Esophagus squamous epithelium (tissue), 5 donors: ENCODE data around the gene CD58. TPM values are rescaled to one million over a fixed set of nuclear protein-coding genes. Genes with fewer than 3 reads are reported as not detected.
A peak's percentile ranks its signal among the peaks of the same experiment; 100 is the strongest.

Source experiments
- DNase-seq: peaks from one replicate; lab custom pipeline; 2025; lab: John Stamatoyannopoulos, UW
- H3K27ac ChIP-seq, 4 donors: fragments of 200-600 bp; sonication (generic); one replicate each; pipeline ENCODE4 v1.5.1; 2016 to 2019; ENCODE audit warnings: mild to moderate bottlenecking in 1 of 4
- H3K27me3 ChIP-seq, 4 donors: fragments of 200-600 bp; sonication (generic); 1 replicate in 3 of 4; 2 replicates in 1 of 4; pipeline versions ENCODE4 v1.5.1 to v1.6.0; 2017 to 2021; ENCODE audit warnings: antibody characterized with exemption in 1 of 4
- H3K36me3 ChIP-seq, 3 donors: fragments of 200-600 bp; sonication (generic); one replicate each; pipeline ENCODE4 v1.5.1; 2016 to 2019
- H3K4me1 ChIP-seq, 3 donors: fragments of 200-600 bp; sonication (generic); one replicate each; pipeline ENCODE4 v1.5.1; 2017 to 2019
- H3K4me3 ChIP-seq, 4 donors: fragments of 200-600 bp; sonication (generic); 1 replicate in 3 of 4; 2 replicates in 1 of 4; pipeline ENCODE4 v1.5.1; 2016 to 2019; ENCODE audit warnings: mild to moderate bottlenecking in 2 of 4, moderate library complexity in 1 of 4
- H3K9me3 ChIP-seq, 3 donors: fragments of 200-600 bp; sonication (generic); one replicate each; pipeline ENCODE4 v1.5.1; 2016 to 2019
- POLR2A ChIP-seq, 4 donors: fragments of 450-650 bp; IDR thresholded peaks; one replicate each; pipeline ENCODE4 v1.6.1; 2017; ENCODE audit warnings: antibody characterized with exemption in 4 of 4, mild to moderate bottlenecking in 4 of 4, moderate library complexity in 3 of 4
- WGBS, 2 donors: methylation state at CpG; one replicate each; pipeline ENCODE4 v1.1.5; 2018; 5-methylcytosine and 5-hydroxymethylcytosine counted together
- intact Hi-C: fragments of 100-400 bp; cut with DNase I; formaldehyde crosslinking; loops from one replicate; pipeline ENCODE4 v1.15.0; 2022
- total RNA-seq, 4 donors: library from RNA; depleted of rRNA; stranded (reverse); fragments of >200 nt; gene quantifications; one replicate each; pipeline ENCODE4 v1.1.0, GENCODE V29; 2016
- TF ChIP-seq, protein P1 (sequence below), 6 experiments: fragments of 450-650 bp in 4 of 6; fragments of 200-600 bp in 2 of 6; sonication (generic) in 2 of 6; IDR thresholded peaks; one replicate each; pipeline ENCODE4 v1.5.1; 2016 to 2019; ENCODE audit warnings: antibody characterized with exemption in 6 of 6, mild to moderate bottlenecking in 4 of 6, moderate library complexity in 4 of 6
- donor health status: DM: yes; HTN: yes; CAD: no.

Gene CD58
- total RNA-seq, 4 donors from 2014 or later: 19.4 to 54.4 (median 32.5) TPM

DNA sequence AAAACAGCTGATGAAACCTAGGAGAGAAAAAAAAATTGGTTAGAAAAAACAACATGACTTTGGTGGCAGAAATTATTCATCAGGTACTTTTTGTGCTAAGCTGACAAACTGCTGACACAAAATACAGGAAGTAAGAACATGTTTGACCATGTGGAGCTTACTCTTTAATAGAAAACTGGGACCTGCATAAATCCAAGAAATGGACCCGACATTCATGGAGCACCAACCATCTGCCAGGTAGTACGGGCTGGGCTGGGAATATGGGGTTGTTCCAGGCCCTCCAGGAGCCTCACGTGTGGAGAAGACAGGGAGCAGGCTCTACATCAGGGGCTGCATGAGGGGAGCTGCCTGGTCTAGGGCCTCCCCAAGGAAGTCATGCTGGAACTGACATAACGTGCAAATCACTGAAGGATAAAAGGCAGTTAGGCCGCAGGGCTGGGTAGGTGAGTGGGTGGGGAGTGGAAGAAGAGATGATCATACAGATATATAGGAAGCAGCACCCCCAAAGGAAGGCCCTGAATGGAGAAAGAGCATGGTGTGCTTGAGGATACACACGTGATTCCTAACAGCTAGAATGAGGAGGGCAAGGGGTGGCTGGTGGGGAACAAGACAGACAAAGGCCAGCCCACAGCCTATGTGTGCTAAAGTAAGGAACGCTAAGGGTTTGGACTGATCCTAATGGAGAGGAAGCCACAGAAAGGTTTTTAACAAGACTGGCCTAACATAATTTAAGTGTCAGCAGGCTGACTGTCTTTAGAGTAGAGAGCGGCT lies 26.1 kb downstream of the CD58 start:
- H3K36me3 ChIP-seq: peaks cover 0 to 43% (median 8%) of the 10 kb centered on the region in 3 donors
- no peak for DNase-seq
- H3K27ac ChIP-seq: peak overlapping the region in 2 of 4 donors; percentile 14 to 33
- 58 to 66% methylated on average over 7 to 8 of the region's 8 CpGs for WGBS, 2 donors
- intact Hi-C loops: no loop called here
- peaks cover 8 to 43% (median 9%) of the 10 kb centered on the region in 3 donors for H3K4me1 ChIP-seq
- no peaks in the 10 kb centered on the region for H3K9me3 ChIP-seq
- TF ChIP-seq, protein P1, sequence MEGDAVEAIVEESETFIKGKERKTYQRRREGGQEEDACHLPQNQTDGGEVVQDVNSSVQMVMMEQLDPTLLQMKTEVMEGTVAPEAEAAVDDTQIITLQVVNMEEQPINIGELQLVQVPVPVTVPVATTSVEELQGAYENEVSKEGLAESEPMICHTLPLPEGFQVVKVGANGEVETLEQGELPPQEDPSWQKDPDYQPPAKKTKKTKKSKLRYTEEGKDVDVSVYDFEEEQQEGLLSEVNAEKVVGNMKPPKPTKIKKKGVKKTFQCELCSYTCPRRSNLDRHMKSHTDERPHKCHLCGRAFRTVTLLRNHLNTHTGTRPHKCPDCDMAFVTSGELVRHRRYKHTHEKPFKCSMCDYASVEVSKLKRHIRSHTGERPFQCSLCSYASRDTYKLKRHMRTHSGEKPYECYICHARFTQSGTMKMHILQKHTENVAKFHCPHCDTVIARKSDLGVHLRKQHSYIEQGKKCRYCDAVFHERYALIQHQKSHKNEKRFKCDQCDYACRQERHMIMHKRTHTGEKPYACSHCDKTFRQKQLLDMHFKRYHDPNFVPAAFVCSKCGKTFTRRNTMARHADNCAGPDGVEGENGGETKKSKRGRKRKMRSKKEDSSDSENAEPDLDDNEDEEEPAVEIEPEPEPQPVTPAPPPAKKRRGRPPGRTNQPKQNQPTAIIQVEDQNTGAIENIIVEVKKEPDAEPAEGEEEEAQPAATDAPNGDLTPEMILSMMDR (IDR thresholded peaks at IDR 0.05): no peak
- no peak for TF ChIP-seq POLR2A (IDR thresholded peaks at IDR 0.05)
- H3K4me3 ChIP-seq: no peak overlapping the region
- no peaks in the 10 kb centered on the region for H3K27me3 ChIP-seq

DNA sequence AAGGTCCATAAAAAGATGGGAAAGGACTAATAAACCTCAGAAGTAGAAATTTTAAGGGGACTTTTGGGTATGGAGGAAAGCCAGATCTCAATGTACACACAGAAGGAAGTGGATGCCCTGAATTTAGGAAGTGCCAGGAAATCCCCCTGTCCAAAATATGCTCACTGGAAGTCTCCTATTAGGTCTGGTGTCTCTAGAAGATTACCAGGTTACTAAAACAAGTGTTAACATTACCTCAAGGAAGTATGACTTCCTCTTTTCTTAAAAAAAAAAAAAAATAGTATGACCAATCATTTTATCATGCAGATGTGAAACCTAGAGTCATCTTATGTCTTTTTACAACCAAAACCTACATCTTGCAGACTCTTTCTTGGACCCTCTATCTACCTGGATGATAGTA lies 30.7 kb downstream of the CD58 start:
- Histone ChIP-seq H3K9me3 (no peaks in the 10 kb centered on the region), H3K4me3 (no peak overlapping the region), H3K27ac (no peak overlapping the region), H3K4me1 (peaks cover 16 to 71% (median 19%) of the 10 kb centered on the region in 3 donors), H3K36me3 (peaks cover 0 to 72% (median 14%) of the 10 kb centered on the region in 3 donors), H3K27me3 (no peaks in the 10 kb centered on the region)
- intact Hi-C loops: no loop called here
- TF ChIP-seq POLR2A (IDR thresholded peaks at IDR 0.05): no peak
- TF ChIP-seq, protein P1 (IDR thresholded peaks at IDR 0.05): no peak
- no peak for DNase-seq

GRCh38 chr1:116538544-116538943 lies 32.3 kb downstream of the CD58 start:
- Histone ChIP-seq H3K9me3 (no peaks in the 10 kb centered on the region), H3K27ac (peak overlapping the region in 3 of 4 donors; percentile 10 to 77 (median 13)), H3K4me1 (peaks cover 8 to 56% (median 9%) of the 10 kb centered on the region in 3 donors), H3K36me3 (peaks cover 3 to 82% (median 18%) of the 10 kb centered on the region in 3 donors), H3K27me3 (no peaks in the 10 kb centered on the region), H3K4me3 (no peak overlapping the region)
- 88 to 100% methylated on average over 1 of the region's 1 CpG for WGBS, 2 donors
- TF ChIP-seq, protein P1 (IDR thresholded peaks at IDR 0.05): no peak
- TF ChIP-seq POLR2A (IDR thresholded peaks at IDR 0.05): no peak
- intact Hi-C loops: no loop called here
- no peak for DNase-seq

DNA sequence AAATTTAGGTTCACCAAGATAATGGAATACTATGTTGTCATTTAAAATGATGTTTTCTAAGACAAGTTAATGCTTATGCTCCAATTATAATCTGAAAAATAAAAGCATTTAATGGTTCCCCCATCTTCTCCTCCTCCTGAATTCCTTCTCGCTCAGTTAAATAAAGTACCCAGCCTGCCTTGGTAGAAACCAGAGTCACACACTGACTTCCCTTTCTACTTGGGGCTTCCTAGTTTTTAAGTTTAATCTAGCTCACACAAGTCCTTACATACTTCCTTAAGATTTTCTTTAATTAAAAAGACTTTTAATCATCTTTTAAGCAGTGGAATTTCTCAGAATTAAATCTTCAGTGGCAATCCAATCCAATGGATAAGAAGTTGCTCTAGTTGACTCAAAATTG lies 32.9 kb downstream of the CD58 start:
- TF ChIP-seq, protein P1 (IDR thresholded peaks at IDR 0.05): no peak
- TF ChIP-seq POLR2A (IDR thresholded peaks at IDR 0.05): no peak
- peak overlapping the region in 3 of 4 donors; percentile 13 to 77 (median 56) for H3K27ac ChIP-seq
- no peaks in the 10 kb centered on the region for H3K9me3 ChIP-seq
- H3K4me1 ChIP-seq: peaks cover 8 to 50% (median 9%) of the 10 kb centered on the region in 3 donors
- H3K27me3 ChIP-seq: no peaks in the 10 kb centered on the region
- intact Hi-C loops: no loop called here
- peaks cover 3 to 82% (median 15%) of the 10 kb centered on the region in 3 donors for H3K36me3 ChIP-seq
- WGBS, 2 donors: 62 to 63% methylated on average over 1 of the region's 1 CpG
- DNase-seq: no peak
- H3K4me3 ChIP-seq: no peak overlapping the region
